ENCODE measurements around the gene TTC28.
"Not testable (repeated sequence)": the region's sequence is repeated elsewhere in the genome, so short reads cannot be mapped to it uniquely, and the experiment has no call there.

TTC28 gene

GRCh38 chr22:28077166-28077565 is 602.5 kb downstream of the TTC28 start:
- DNase-seq = no peak

GRCh38 chr22:28075358-28075981 is 604.2 kb downstream of the TTC28 start:
- DNase-seq = no peak

- no peak for DNase-seq
These were observed 605.1 kb downstream of the TTC28 start for GRCh38 chr22:28074526-28074925.

GRCh38 chr22:28072066-28072465 is 607.6 kb downstream of the TTC28 start:
- DNase-seq = no peak

- no peak for DNase-seq
These were observed 610.8 kb downstream of the TTC28 start for GRCh38 chr22:28068826-28069225.

- DNase-seq = no peak
These were observed 614.7 kb downstream of the TTC28 start for GRCh38 chr22:28064920-28065319.

GRCh38 chr22:28063656-28064055 is 616.0 kb downstream of the TTC28 start:
- DNase-seq = no peak

- not testable (repeated sequence) for DNase-seq
These were observed 619.0 kb downstream of the TTC28 start for GRCh38 chr22:28060594-28060993.

GRCh38 chr22:28058036-28058435 is 621.6 kb downstream of the TTC28 start:
- no peak for DNase-seq

GRCh38 chr22:28054819-28055208 is 624.8 kb downstream of the TTC28 start:
- DNase-seq = no peak

GRCh38 chr22:28053896-28054818 is 625.5 kb downstream of the TTC28 start:
- DNase-seq = no peak

GRCh38 chr22:28052825-28053269 is 626.8 kb downstream of the TTC28 start:
- no peak for DNase-seq

- peak; percentile 13 for DNase-seq
These were observed 627.8 kb downstream of the TTC28 start for GRCh38 chr22:28051787-28052356.

GRCh38 chr22:28051091-28051786 is 628.4 kb downstream of the TTC28 start:
- DNase-seq = no peak

GRCh38 chr22:28048529-28048928 is 631.1 kb downstream of the TTC28 start:
- DNase-seq = no peak

- no peak for DNase-seq
These were observed 631.9 kb downstream of the TTC28 start for GRCh38 chr22:28047740-28048139.

GRCh38 chr22:28046100-28046499 is 633.5 kb downstream of the TTC28 start:
- DNase-seq = no peak

GRCh38 chr22:28044546-28045173 is 635.0 kb downstream of the TTC28 start:
- no peak for DNase-seq

- no peak for DNase-seq
These were observed 636.4 kb downstream of the TTC28 start for GRCh38 chr22:28043266-28043665.

- DNase-seq = no peak
These were observed 644.8 kb downstream of the TTC28 start for GRCh38 chr22:28034760-28035401.

GRCh38 chr22:28034145-28034759 is 645.4 kb downstream of the TTC28 start:
- DNase-seq = no peak

- no peak for DNase-seq
These were observed 646.8 kb downstream of the TTC28 start for GRCh38 chr22:28032861-28033260.

Measured in CD4-positive, alpha-beta T cell treated with Interleukin-12 subunit alpha and Interleukin-12 subunit beta, for 1 hour (primary cell).